Ovary (tissue), 9 donors: ENCODE measurements around the gene DNAH3. TPM values are rescaled to one million over a fixed set of nuclear protein-coding genes. Genes with fewer than 3 reads are reported as not detected.

Source experiments
- DNase-seq, 5 donors: peaks; one replicate each; pipeline ENCODE4 v3.0.0-alpha.2; 2019 to 2020
- H3K27ac ChIP-seq, 2 donors: fragments of 200-600 bp; one replicate each; pipeline versions ENCODE4 v1.5.1 to v1.8.0; 2019 to 2022
- H3K27me3 ChIP-seq: fragments of 200-600 bp; one replicate; pipeline ENCODE4 v1.8.0; 2022
- H3K36me3 ChIP-seq: fragments of 200-600 bp; sonication (generic); one replicate; pipeline ENCODE4 v1.5.1; 2019
- H3K4me1 ChIP-seq: one replicate; pipeline ENCODE4 v1.8.1; 2013; ENCODE audit warnings: mild to moderate bottlenecking, moderate library complexity; ENCODE audit not compliant: insufficient read depth
- H3K4me3 ChIP-seq: fragments of 200-600 bp; sonication (generic); one replicate; pipeline ENCODE4 v1.5.1; 2017
- H3K9me3 ChIP-seq, 2 donors: fragments of 200-600 bp in 1 of 2; sonication (generic) in 1 of 2; one replicate each; pipeline versions ENCODE4 v1.5.1 to v1.8.1; 2013 to 2019; ENCODE audit warnings: mild to moderate bottlenecking in 1 of 2, moderate library complexity in 1 of 2
- CTCF ChIP-seq, 3 donors: fragments of 450-650 bp in 2 of 3; fragments of 200-600 bp in 1 of 3; IDR thresholded peaks; one replicate each; pipeline versions ENCODE4 v1.5.1 to v1.8.0; 2016 to 2022; ENCODE audit warnings: antibody characterized with exemption in 3 of 3, mild to moderate bottlenecking in 1 of 3
- EP300 ChIP-seq: sonication (generic); formaldehyde crosslinking; IDR thresholded peaks from one replicate; pipeline ENCODE4 v1.6.1; 2017; ENCODE audit warnings: antibody characterized with exemption
- POLR2A ChIP-seq: fragments of 450-650 bp; IDR thresholded peaks from one replicate; pipeline ENCODE4 v1.6.1; 2017; ENCODE audit warnings: antibody characterized with exemption, mild to moderate bottlenecking, moderate library complexity
- WGBS, 3 donors: extraction: QIAGEN DNeasy Blood & Tissue Kit in 1 of 3; methylation state at CpG; one replicate each; pipeline versions ENCODE4 v1.1.5 to v1.1.7; 2013 to 2017; 5-methylcytosine and 5-hydroxymethylcytosine counted together
- intact Hi-C, 4 donors: fragments of 100-400 bp; cut with DNase I; formaldehyde crosslinking; loops; one replicate each; pipeline versions ENCODE4 v1.11.0 to v1.15.1; 2022 to 2023
- polyA plus RNA-seq, 2 donors: library from polyadenylated mRNA; stranded (reverse); fragments of 200-250 nt in 1 of 2; fragments of 350-450 nt in 1 of 2; fragmentation: Illumina TruSeq in 1 of 2; extraction: RNeasy Lipid Tissue Mini Kit (QIAGEN cat#74804) in 1 of 2; gene quantifications; one replicate each; pipeline ENCODE4 v1.2.3, GENCODE V29; 2013 to 2014
- total RNA-seq, 7 donors: library from RNA; depleted of rRNA in 2 of 7; stranded (reverse); fragments of >200 nt in 2 of 7; fragmentation: NEBNext Ultra II Directional in 3 of 7; extraction: Animal tissue kit (Norgen Biotek cat#: 25700) in 3 of 7; gene quantifications; one replicate each; pipeline versions ENCODE4 v1.1.0 to v1.2.4, GENCODE V29; 2016 to 2023
- donor health status: DM: no; HTN: no; CAD: no; lungs with moderate emphysema.
- donor health status: DM: no; HTN: no; CAD: no.
- donor health status: Bipolar disorder and iron deficiency.
- donor health status: DM: yes; HTN: yes; CAD: no.
- donor health status: DM: no; HTN: no; CAD: no.
- donor health status: DM: yes; HTN: yes; CAD: no.

DNAH3 gene
- total and polyA plus RNA-seq, 9 donors: 0.05 to 12.1 (median 0.95) TPM; not detected in 1

GRCh38 chr16:21161211-21161610 lies 10.6 kb upstream of the DNAH3 start:
- intact Hi-C loops: no loop called here

GRCh38 chr16:21160276-21160675 lies 9.6 kb upstream of the DNAH3 start:
- intact Hi-C loops: no loop called here
- Histone ChIP-seq H3K27me3 (no peaks in the 10 kb centered on the region), H3K4me3 (no peak overlapping the region), H3K9me3 (no peaks in the 10 kb centered on the region), H3K4me1 (peaks cover 17% of the 10 kb centered on the region), H3K27ac (no peak overlapping the region), H3K36me3 (no peaks in the 10 kb centered on the region)
- WGBS, 3 donors: 58 to 71% (median 70%) methylated on average over 1 of the region's 1 CpG
- no peak for DNase-seq
- no peak for TF ChIP-seq EP300

More at GRCh38 chr16:21161211-21161610, 10.6 kb upstream of the DNAH3 start:
- no peaks in the 10 kb centered on the region for H3K36me3 ChIP-seq
- DNase-seq: no peak
- peaks cover 17% of the 10 kb centered on the region for H3K4me1 ChIP-seq
- H3K27me3 ChIP-seq: no peaks in the 10 kb centered on the region
- H3K27ac ChIP-seq: no peak overlapping the region
- no peak overlapping the region for H3K4me3 ChIP-seq
- TF ChIP-seq EP300: no peak
- no peak for TF ChIP-seq CTCF (IDR thresholded peaks at IDR 0.05)
- TF ChIP-seq POLR2A: no peak
- no peaks in the 10 kb centered on the region for H3K9me3 ChIP-seq
- WGBS, 3 donors: 17 to 21% (median 18%) methylated on average over 2 of the region's 2 CpGs

GRCh38 chr16:21159281-21159951 lies 8.8 kb upstream of the DNAH3 start:
- WGBS, 3 donors: 6 to 9% (median 7%) methylated on average over 27 of the region's 27 CpGs
- H3K4me1 ChIP-seq: peaks cover 17% of the 10 kb centered on the region
- H3K4me3 ChIP-seq: peak overlapping the region; percentile 64
- H3K27me3 ChIP-seq: no peaks in the 10 kb centered on the region
- intact Hi-C loops: loop anchor here (2.0 to 10.0 kb wide), 6 partner anchors 115 to 1165 kb away; partner anchors contain the start of gene CRYM (in 1 of the 4)
- no peaks in the 10 kb centered on the region for H3K9me3 ChIP-seq
- TF ChIP-seq POLR2A (no peak), EP300 (no peak), CTCF (IDR thresholded peaks at IDR 0.05) (no peak)
- no peaks in the 10 kb centered on the region for H3K36me3 ChIP-seq
- DNase-seq: peak; percentile 39 to 61 (median 53)
- H3K27ac ChIP-seq: peak overlapping the region; percentile 64 to 70

GRCh38 chr16:21158208-21159110 lies 7.8 kb upstream of the DNAH3 start, which contains the start of gene LDAF1:
TSS of gene LDAF1 (plus strand) at chr16:21158674. CDS start at chr16:21161183, 2,509 bp downstream.
- intact Hi-C loops: loop anchor here (2.0 to 10.0 kb wide), 6 partner anchors 116 to 1166 kb away; partner anchors contain the start of gene CRYM (in 1 of the 4)
- Histone ChIP-seq H3K4me1 (peaks cover 11% of the 10 kb centered on the region), H3K9me3 (no peaks in the 10 kb centered on the region), H3K36me3 (no peaks in the 10 kb centered on the region), H3K4me3 (peak within 1 kb of the TSS; percentile 64), H3K27ac (peak within 1 kb of the TSS; percentile 64 to 70), H3K27me3 (no peaks in the 10 kb centered on the region)
- peak; percentile 81 to 90 (median 83) for DNase-seq
- no peak for TF ChIP-seq EP300
- TF ChIP-seq POLR2A: no peak
- no peak for TF ChIP-seq CTCF (IDR thresholded peaks at IDR 0.05)
- WGBS, 3 donors: 0% methylated on average over 15 to 59 of the region's 59 CpGs
